Fibroblast of lung (primary cell): ENCODE results near the gene MSLN. TPM values are rescaled to one million over a fixed set of nuclear protein-coding genes. Genes with fewer than 3 reads are reported as not detected.

Source experiments
- DNase-seq, 2 donors: peaks; one replicate each; pipeline versions ENCODE4 v3.0.0 to v3.0.0-alpha.2; 2010; ENCODE audit warnings: low read depth in 2 of 2
- H2AFZ ChIP-seq: 2 replicates; pipeline ENCODE4 v1.5.1; 2012; ENCODE audit warnings: low read length, control low read depth, inconsistent platforms
- H3K27ac ChIP-seq: 2 replicates; pipeline ENCODE4 v1.5.1; 2011; ENCODE audit warnings: low read length, control low read depth; ENCODE audit not compliant: insufficient read depth
- H3K27me3 ChIP-seq: 2 replicates; pipeline ENCODE4 v1.5.1; 2011; ENCODE audit warnings: mild to moderate bottlenecking, low read length; ENCODE audit not compliant: control insufficient read depth, insufficient read depth
- H3K36me3 ChIP-seq: 2 replicates; pipeline ENCODE4 v1.5.1; 2011; ENCODE audit warnings: low read length; ENCODE audit not compliant: control insufficient read depth, insufficient read depth
- H3K4me1 ChIP-seq: 2 replicates; pipeline ENCODE4 v1.5.1; 2011; ENCODE audit warnings: low read length; ENCODE audit not compliant: control insufficient read depth, insufficient read depth; ENCODE audit errors: extremely low read depth
- H3K4me2 ChIP-seq: 2 replicates; pipeline ENCODE4 v1.5.1; 2011; ENCODE audit warnings: low read length, control low read depth; ENCODE audit not compliant: insufficient read depth; ENCODE audit errors: extremely low read depth
- H3K4me3 ChIP-seq, 4 experiments: fragments of 200-600 bp in 1 of 4; sonication (generic) in 1 of 4; replicated peaks in 1 of 4; 2 replicates each; pipeline ENCODE4 v1.5.1; 2011 to 2016; ENCODE audit warnings: low read length in 4 of 4, low read depth in 3 of 4, mild to moderate bottlenecking in 3 of 4, control low read depth in 2 of 4, inconsistent platforms in 1 of 4, mixed read lengths in 1 of 4; ENCODE audit not compliant: insufficient read depth in 1 of 4; ENCODE audit errors: control extremely low read depth in 1 of 4
- H3K79me2 ChIP-seq: 2 replicates; pipeline ENCODE4 v1.5.1; 2012; ENCODE audit warnings: mild to moderate bottlenecking, low read length, inconsistent platforms; ENCODE audit not compliant: control insufficient read depth, insufficient read depth
- H3K9ac ChIP-seq: 2 replicates; pipeline ENCODE4 v1.5.1; 2011; ENCODE audit warnings: mild to moderate bottlenecking, low read length, control low read depth; ENCODE audit not compliant: insufficient read depth
- H3K9me3 ChIP-seq: 2 replicates; pipeline ENCODE4 v1.5.1; 2012; ENCODE audit warnings: low read depth, low read length; ENCODE audit not compliant: control insufficient read depth, insufficient read depth
- H4K20me1 ChIP-seq: 2 replicates; pipeline ENCODE4 v1.5.1; 2011; ENCODE audit warnings: low read length; ENCODE audit not compliant: control insufficient read depth, insufficient read depth; ENCODE audit errors: extremely low read depth
- CTCF ChIP-seq, 2 donors: IDR thresholded peaks in 1 of 2; conservative IDR thresholded peaks in 1 of 2; 1 replicate in 1 of 2; 2 replicates in 1 of 2; pipeline ENCODE4 v1.5.1; 2011 to 2012; ENCODE audit warnings: low read length in 2 of 2, control low read depth in 1 of 2, inconsistent platforms in 1 of 2, low read depth in 1 of 2, mild to moderate bottlenecking in 1 of 2
- EZH2 ChIP-seq: IDR thresholded peaks from 2 replicates; pipeline ENCODE4 v1.5.1; 2012; ENCODE audit warnings: low read length, control low read depth, mild to moderate bottlenecking; ENCODE audit errors: missing control alignments
- polyA plus RNA-seq, 2 donors: library from polyadenylated mRNA; depleted of rRNA in 1 of 2; stranded (reverse) in 1 of 2; unstranded in 1 of 2; fragments of >200 nt; gene quantifications; 2 replicates each; pipeline ENCODE4 v1.2.1, GENCODE V29; 2011 to 2012; ENCODE audit warnings: missing spikeins in 1 of 2
- total RNA-seq: library from RNA; depleted of rRNA; stranded (reverse); fragments of >200 nt; gene quantifications from 2 replicates; pipeline ENCODE4 v1.2.1, GENCODE V29; 2014

The MSLN gene
- total and polyA plus RNA-seq, 2 donors (not counting 1 experiment from before 2014, with no cell fraction given), result not detected

GRCh38 chr16:813916-814412, 53.4 kb downstream of the MSLN start:
- no peaks in the 10 kb centered on the region for H3K79me2 ChIP-seq
- peak overlapping the region in 1 of 4 experiments; percentile 38 for H3K4me3 ChIP-seq
- H3K4me2 ChIP-seq, result no peak overlapping the region
- no peaks in the 10 kb centered on the region for H4K20me1 ChIP-seq
- H3K4me1 ChIP-seq, result no peaks in the 10 kb centered on the region
- H2AFZ ChIP-seq, result no peak overlapping the region
- no peak for DNase-seq
- H3K27me3 ChIP-seq, result no peaks in the 10 kb centered on the region
- no peak overlapping the region for H3K9ac ChIP-seq
- peaks cover 3% of the 10 kb centered on the region for H3K9me3 ChIP-seq
- H3K27ac ChIP-seq, result no peak overlapping the region
- TF ChIP-seq CTCF (conservative IDR thresholded peaks at IDR 0.05 in 1 of 2, IDR thresholded peaks at IDR 0.05 in 1 of 2; ENCODE audit: low read depth in 1 of 2, low read length in 2 of 2) (no peak), EZH2 (no peak)
- H3K36me3 ChIP-seq, result no peaks in the 10 kb centered on the region

DNA sequence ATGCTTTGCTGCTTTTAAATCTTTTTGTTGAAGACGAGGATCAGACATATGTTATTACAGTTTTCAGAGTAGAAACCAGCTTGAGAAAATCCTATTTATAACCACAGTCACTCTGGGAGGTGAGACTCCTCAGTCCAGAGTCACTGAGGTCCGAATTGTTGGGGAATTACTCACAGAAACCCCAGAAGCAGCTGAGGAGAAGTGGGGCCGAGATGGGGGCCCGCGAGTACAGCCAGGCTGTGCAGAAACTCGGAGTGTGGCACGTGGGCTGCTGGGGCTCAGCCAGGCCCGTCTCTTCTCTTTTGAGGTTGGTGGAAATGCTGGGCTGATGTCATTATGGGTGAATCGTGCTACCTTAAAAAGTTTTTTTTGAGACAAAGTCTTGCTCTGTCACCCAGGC, 54.4 kb downstream of the MSLN start:
- Histone ChIP-seq H3K27ac (no peak overlapping the region), H3K4me3 (no peak overlapping the region), H4K20me1 (no peaks in the 10 kb centered on the region), H3K79me2 (no peaks in the 10 kb centered on the region), H3K4me1 (no peaks in the 10 kb centered on the region), H3K27me3 (no peaks in the 10 kb centered on the region), H2AFZ (no peak overlapping the region), H3K9ac (no peak overlapping the region), H3K36me3 (no peaks in the 10 kb centered on the region), H3K4me2 (no peak overlapping the region), H3K9me3 (peaks cover 3% of the 10 kb centered on the region)
- peak; percentile 31 to 71 for DNase-seq
- TF ChIP-seq CTCF (conservative IDR thresholded peaks at IDR 0.05 in 1 of 2, IDR thresholded peaks at IDR 0.05 in 1 of 2; ENCODE audit: low read depth in 1 of 2, low read length in 2 of 2) (no peak), EZH2 (no peak)

GRCh38 chr16:815861-816260, 55.3 kb downstream of the MSLN start:
- Histone ChIP-seq H3K4me1 (no peaks in the 10 kb centered on the region), H3K27ac (no peak overlapping the region), H3K9me3 (peaks cover 3% of the 10 kb centered on the region), H3K36me3 (no peaks in the 10 kb centered on the region), H3K9ac (no peak overlapping the region), H3K27me3 (no peaks in the 10 kb centered on the region), H3K79me2 (no peaks in the 10 kb centered on the region), H3K4me2 (no peak overlapping the region), H3K4me3 (no peak overlapping the region), H2AFZ (no peak overlapping the region), H4K20me1 (no peaks in the 10 kb centered on the region)
- TF ChIP-seq EZH2 (no peak), CTCF (conservative IDR thresholded peaks at IDR 0.05 in 1 of 2, IDR thresholded peaks at IDR 0.05 in 1 of 2; ENCODE audit: low read depth in 1 of 2, low read length in 2 of 2) (no peak)
- DNase-seq, result no peak
